WTC11 (cell line): Measurements from ENCODE around the gene BEGAIN.

Source experiments
- CTCF ChIP-seq: fragments of 200-600 bp; IDR thresholded peaks from 2 replicates; pipeline ENCODE4 v1.8.0; 2022; ENCODE audit warnings: antibody characterized with exemption
- ESRRA ChIP-seq: sonication (generic); formaldehyde crosslinking; IDR thresholded peaks from 2 replicates; pipeline ENCODE4 v1.8.1; 2022; ENCODE audit warnings: mild to moderate bottlenecking, missing genetic modification reagents, borderline replicate concordance
- JUN ChIP-seq: sonication (generic); formaldehyde crosslinking; IDR thresholded peaks from 2 replicates; pipeline ENCODE4 v1.8.0; 2023; ENCODE audit warnings: mild to moderate bottlenecking, missing genetic modification reagents
- SP1 ChIP-seq: sonication (generic); formaldehyde crosslinking; conservative IDR thresholded peaks from 2 replicates; pipeline ENCODE4 v1.8.1; 2022; ENCODE audit warnings: missing genetic modification reagents
- TF ChIP-seq, protein P1 (sequence below): sonication (generic); formaldehyde crosslinking; IDR thresholded peaks from 2 replicates; pipeline ENCODE4 v1.8.1; 2022; ENCODE audit warnings: missing genetic modification reagents, borderline replicate concordance

GRCh38 chr14:100621806-100622205 is 34.6 kb upstream of the BEGAIN start:
- TF ChIP-seq CTCF (no peak), JUN (CRISPR knock-in tag) (no peak), SP1 (CRISPR knock-in tag) (no peak), ESRRA (CRISPR knock-in tag) (no peak)
- TF ChIP-seq, protein P1, sequence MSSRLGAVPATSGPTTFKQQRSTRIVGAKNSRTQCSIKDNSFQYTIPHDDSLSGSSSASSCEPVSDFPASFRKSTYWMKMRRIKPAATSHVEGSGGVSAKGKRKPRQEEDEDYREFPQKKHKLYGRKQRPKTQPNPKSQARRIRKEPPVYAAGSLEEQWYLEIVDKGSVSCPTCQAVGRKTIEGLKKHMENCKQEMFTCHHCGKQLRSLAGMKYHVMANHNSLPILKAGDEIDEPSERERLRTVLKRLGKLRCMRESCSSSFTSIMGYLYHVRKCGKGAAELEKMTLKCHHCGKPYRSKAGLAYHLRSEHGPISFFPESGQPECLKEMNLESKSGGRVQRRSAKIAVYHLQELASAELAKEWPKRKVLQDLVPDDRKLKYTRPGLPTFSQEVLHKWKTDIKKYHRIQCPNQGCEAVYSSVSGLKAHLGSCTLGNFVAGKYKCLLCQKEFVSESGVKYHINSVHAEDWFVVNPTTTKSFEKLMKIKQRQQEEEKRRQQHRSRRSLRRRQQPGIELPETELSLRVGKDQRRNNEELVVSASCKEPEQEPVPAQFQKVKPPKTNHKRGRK (CRISPR knock-in tag), result no peak
